Neural progenitor cell (in vitro differentiated cells): ENCODE data around the gene TMEM120B. TPM values are rescaled to one million over a fixed set of nuclear protein-coding genes. Genes with fewer than 3 reads are reported as not detected.

ENCODE experiments used
- DNase-seq: peaks from one replicate; pipeline ENCODE4 v3.0.0-alpha.2; 2016; ENCODE audit warnings: low spot score
- H2AFZ ChIP-seq: fragments of 200-600 bp; sonication (generic); replicated peaks from 2 replicates; pipeline ENCODE4 v1.6.1; 2016; ENCODE audit warnings: antibody characterized with exemption
- H3F3A ChIP-seq: fragments of 200-600 bp; sonication (generic); 2 replicates; pipeline ENCODE4 v1.6.1; 2016; ENCODE audit warnings: antibody characterized with exemption, low read depth
- H3K27ac ChIP-seq: fragments of 200-600 bp; sonication (generic); 2 replicates; pipeline ENCODE4 v1.5.1; 2016; ENCODE audit warnings: mild to moderate bottlenecking
- H3K27me3 ChIP-seq: fragments of 200-600 bp; sonication (generic); 2 replicates; pipeline ENCODE4 v1.6.1; 2016; ENCODE audit warnings: mild to moderate bottlenecking, moderate library complexity
- H3K36me3 ChIP-seq: fragments of 200-600 bp; sonication (generic); 2 replicates; pipeline ENCODE4 v1.5.1; 2016
- H3K4me1 ChIP-seq: fragments of 200-600 bp; sonication (generic); 2 replicates; pipeline ENCODE4 v1.6.1; 2016; ENCODE audit warnings: mixed run types
- H3K4me2 ChIP-seq: fragments of 200-600 bp; sonication (generic); 2 replicates; pipeline ENCODE4 v1.6.1; 2016
- H3K4me3 ChIP-seq: fragments of 200-600 bp; sonication (generic); 2 replicates; pipeline ENCODE4 v1.5.1; 2016
- H3K79me2 ChIP-seq: fragments of 200-600 bp; sonication (generic); 2 replicates; pipeline ENCODE4 v1.6.1; 2016; ENCODE audit warnings: low read depth
- H3K9ac ChIP-seq: fragments of 200-600 bp; sonication (generic); 2 replicates; pipeline ENCODE4 v1.6.1; 2016
- H3K9me3 ChIP-seq: fragments of 200-600 bp; sonication (generic); 2 replicates; pipeline ENCODE4 v1.5.1; 2016; ENCODE audit warnings: low read depth
- H4K20me1 ChIP-seq: fragments of 200-600 bp; sonication (generic); 2 replicates; pipeline ENCODE4 v1.6.1; 2016; ENCODE audit warnings: low read depth
- H3K27ac Mint-ChIP-seq: 3 replicates; pipeline ENCODE4 v1.8.0; 2021; ENCODE audit warnings: mixed read lengths
- H3K27me3 Mint-ChIP-seq: 2 replicates; pipeline ENCODE4 v1.8.0; 2022; ENCODE audit warnings: low read depth, mild to moderate bottlenecking, inconsistent platforms, moderate library complexity, mixed read lengths; ENCODE audit not compliant: insufficient read depth
- H3K36me3 Mint-ChIP-seq: 3 replicates; pipeline ENCODE4 v1.8.0; 2021; ENCODE audit warnings: mixed read lengths
- H3K4me1 Mint-ChIP-seq: 3 replicates; pipeline ENCODE4 v1.8.0; 2021; ENCODE audit warnings: mixed read lengths
- H3K4me3 Mint-ChIP-seq: 3 replicates; pipeline ENCODE4 v1.8.0; 2021; ENCODE audit warnings: mild to moderate bottlenecking, moderate library complexity, mixed read lengths
- H3K9me3 Mint-ChIP-seq: 3 replicates; pipeline ENCODE4 v1.8.0; 2020; ENCODE audit warnings: mixed read lengths
- CTCF ChIP-seq: fragments of 200-600 bp; sonication (generic); IDR thresholded peaks from 2 replicates; pipeline ENCODE4 v1.5.1; 2017; ENCODE audit warnings: antibody characterized with exemption, mild to moderate bottlenecking
- EZH2 ChIP-seq: fragments of 200-600 bp; sonication (generic); IDR thresholded peaks from 2 replicates; pipeline ENCODE4 v1.6.1; 2017; ENCODE audit warnings: antibody characterized with exemption, mild to moderate bottlenecking, moderate library complexity
- EZH2phosphoT487 ChIP-seq: fragments of 200-600 bp; sonication (generic); IDR thresholded peaks from 2 replicates; pipeline ENCODE4 v1.6.1; 2017; ENCODE audit warnings: antibody characterized with exemption
- total RNA-seq: library from RNA; depleted of rRNA; stranded (reverse); fragments of >200 nt; gene quantifications from 2 replicates; pipeline ENCODE4 v1.2.3, GENCODE V29; 2015; ENCODE audit warnings: low replicate concordance

Gene TMEM120B
- total RNA-seq, 1 donor from 2014 or later = 4.7 TPM

- H3K36me3 Mint-ChIP-seq = peaks cover 2% of the 10 kb centered on the region
- TF ChIP-seq EZH2phosphoT487 = no peak
- TF ChIP-seq EZH2 = no peak
- no peak for TF ChIP-seq CTCF
- no peak overlapping the region for H3K27ac Mint-ChIP-seq
- Histone ChIP-seq H4K20me1 (no peaks in the 10 kb centered on the region), H3K4me1 (no peaks in the 10 kb centered on the region), H3K9ac (no peak overlapping the region), H3F3A (peaks cover 5% of the 10 kb centered on the region), H3K27ac (no peak overlapping the region), H2AFZ (no peak overlapping the region), H3K4me2 (no peak overlapping the region), H3K27me3 (no peaks in the 10 kb centered on the region), H3K9me3 (no peaks in the 10 kb centered on the region), H3K79me2 (no peaks in the 10 kb centered on the region), H3K4me3 (no peak overlapping the region), H3K36me3 (no peaks in the 10 kb centered on the region)
- no peaks in the 10 kb centered on the region for H3K9me3 Mint-ChIP-seq
- no peak for DNase-seq
- no peaks in the 10 kb centered on the region for H3K27me3 Mint-ChIP-seq
- H3K4me1 Mint-ChIP-seq = peaks cover 11% of the 10 kb centered on the region
- no peak overlapping the region for H3K4me3 Mint-ChIP-seq
Observed at GRCh38 chr12:121749267-121749666, 36.7 kb downstream of the TMEM120B start.

GRCh38 chr12:121750507-121750955, 38.0 kb downstream of the TMEM120B start:
- Mint-ChIP-seq H3K4me3 (no peak overlapping the region), H3K9me3 (no peaks in the 10 kb centered on the region), H3K36me3 (peaks cover 6% of the 10 kb centered on the region), H3K27me3 (no peaks in the 10 kb centered on the region), H3K4me1 (peaks cover 11% of the 10 kb centered on the region), H3K27ac (no peak overlapping the region)
- H3K36me3 ChIP-seq = no peaks in the 10 kb centered on the region
- TF ChIP-seq CTCF (no peak), EZH2 (no peak), EZH2phosphoT487 (no peak)
- no peak overlapping the region for H2AFZ ChIP-seq
- peaks cover 5% of the 10 kb centered on the region for H3F3A ChIP-seq
- no peaks in the 10 kb centered on the region for H4K20me1 ChIP-seq
- no peaks in the 10 kb centered on the region for H3K79me2 ChIP-seq
- H3K27me3 ChIP-seq = no peaks in the 10 kb centered on the region
- no peak overlapping the region for H3K9ac ChIP-seq
- no peaks in the 10 kb centered on the region for H3K4me1 ChIP-seq
- H3K9me3 ChIP-seq = no peaks in the 10 kb centered on the region
- H3K4me2 ChIP-seq = no peak overlapping the region
- H3K27ac ChIP-seq = no peak overlapping the region
- DNase-seq = no peak
- no peak overlapping the region for H3K4me3 ChIP-seq

GRCh38 chr12:121751034-121751433, 38.5 kb downstream of the TMEM120B start:
- DNase-seq = no peak
- Histone ChIP-seq H2AFZ (no peak overlapping the region), H3K4me3 (no peak overlapping the region), H3F3A (peaks cover 5% of the 10 kb centered on the region), H3K9me3 (no peaks in the 10 kb centered on the region), H4K20me1 (no peaks in the 10 kb centered on the region), H3K9ac (no peak overlapping the region), H3K4me1 (no peaks in the 10 kb centered on the region), H3K27me3 (no peaks in the 10 kb centered on the region), H3K27ac (no peak overlapping the region), H3K4me2 (no peak overlapping the region), H3K79me2 (no peaks in the 10 kb centered on the region), H3K36me3 (no peaks in the 10 kb centered on the region)
- Mint-ChIP-seq H3K4me1 (peaks cover 11% of the 10 kb centered on the region), H3K27me3 (no peaks in the 10 kb centered on the region), H3K27ac (no peak overlapping the region), H3K4me3 (no peak overlapping the region), H3K9me3 (no peaks in the 10 kb centered on the region), H3K36me3 (peaks cover 7% of the 10 kb centered on the region)
- TF ChIP-seq EZH2 (no peak), CTCF (no peak), EZH2phosphoT487 (no peak)
